SK-N-SH treated with all-trans-retinoic acid at 6 μM for 48 hours (cell line): Measurements from ENCODE around the gene FAM227B.

ENCODE experiments used
- ATAC-seq: fragments of 200-7000 bp; cut with Tn5 transposase; 3 replicates; pipeline ENCODE4 v1.9.1; 2020; ENCODE audit warnings: mild to moderate bottlenecking, moderate library complexity
- ARNTL ChIP-seq: fragments of 450-650 bp; formaldehyde crosslinking; IDR thresholded peaks from 2 replicates; pipeline ENCODE4 v1.5.0; 2020; ENCODE audit warnings: low read depth, mild to moderate bottlenecking, moderate library complexity, borderline replicate concordance
- BACH2 ChIP-seq: fragments of 250-450 bp; sonication (Bioruptor Pico); IDR thresholded peaks from 2 replicates; pipeline ENCODE4 v1.9.0; 2021; ENCODE audit warnings: mild to moderate bottlenecking, borderline replicate concordance
- CSDC2 ChIP-seq: fragments of 250-450 bp; sonication (Bioruptor Pico); IDR thresholded peaks from 2 replicates; pipeline ENCODE4 v1.5.0; 2020; ENCODE audit warnings: mild to moderate bottlenecking, moderate library complexity
- ESRRG ChIP-seq: fragments of 250-450 bp; sonication (Bioruptor Pico); IDR thresholded peaks from 2 replicates; pipeline ENCODE4 v1.6.1; 2021; ENCODE audit warnings: mild to moderate bottlenecking
- OSR1 ChIP-seq: fragments of 250-450 bp; sonication (Bioruptor Pico); IDR thresholded peaks from 2 replicates; pipeline ENCODE4 v1.8.0; 2022; ENCODE audit warnings: moderate library complexity, mild to moderate bottlenecking, inconsistent platforms
- PPARA ChIP-seq: fragments of 250-450 bp; sonication (Bioruptor Pico); IDR thresholded peaks from 2 replicates; pipeline ENCODE4 v1.5.0; 2020; ENCODE audit warnings: mild to moderate bottlenecking, borderline replicate concordance
- RARB ChIP-seq: fragments of 250-450 bp; sonication (Bioruptor Pico); IDR thresholded peaks from 2 replicates; pipeline ENCODE4 v1.8.0; 2021; ENCODE audit warnings: mild to moderate bottlenecking, moderate library complexity
- SNAI2 ChIP-seq: fragments of 250-450 bp; sonication (Bioruptor Pico); IDR thresholded peaks from 2 replicates; pipeline ENCODE4 v1.5.0; 2020; ENCODE audit warnings: mild to moderate bottlenecking, moderate library complexity
- TCF4 ChIP-seq: fragments of 250-450 bp; sonication (Bioruptor Pico); IDR thresholded peaks from 2 replicates; pipeline ENCODE4 v1.8.0; 2021; ENCODE audit warnings: mild to moderate bottlenecking, moderate library complexity, borderline replicate concordance
- TOX ChIP-seq: fragments of 250-450 bp; sonication (Bioruptor Pico); IDR thresholded peaks from 2 replicates; pipeline ENCODE4 v1.8.0; 2021; ENCODE audit warnings: mild to moderate bottlenecking, moderate library complexity, borderline replicate concordance
- ZC3H10 ChIP-seq: fragments of 250-450 bp; sonication (Bioruptor Pico); IDR thresholded peaks from 2 replicates; pipeline ENCODE4 v1.5.1; 2021; ENCODE audit warnings: mild to moderate bottlenecking, moderate library complexity
- ZFP3 ChIP-seq: fragments of 250-450 bp; sonication (Bioruptor Pico); IDR thresholded peaks from 2 replicates; pipeline ENCODE4 v1.5.0; 2020; ENCODE audit warnings: mild to moderate bottlenecking, moderate library complexity
- ZFP30 ChIP-seq: fragments of 450-650 bp; formaldehyde crosslinking; IDR thresholded peaks from 2 replicates; pipeline ENCODE4 v1.5.0; 2022; ENCODE audit warnings: mild to moderate bottlenecking, moderate library complexity
- ZNF565 ChIP-seq: fragments of 450-650 bp; formaldehyde crosslinking; conservative IDR thresholded peaks from 2 replicates; pipeline ENCODE4 v1.5.0; 2020; ENCODE audit warnings: low read depth, mild to moderate bottlenecking, moderate library complexity
- ZNF70 ChIP-seq: fragments of 450-650 bp; formaldehyde crosslinking; IDR thresholded peaks from 2 replicates; pipeline ENCODE4 v1.5.0; 2020; ENCODE audit warnings: mild to moderate bottlenecking, moderate library complexity
- ZNF8 ChIP-seq: fragments of 450-650 bp; formaldehyde crosslinking; IDR thresholded peaks from 2 replicates; pipeline ENCODE4 v1.5.0; 2020; ENCODE audit warnings: mild to moderate bottlenecking, moderate library complexity
- TF ChIP-seq, protein P1 (sequence below): fragments of 250-450 bp; sonication (Bioruptor Pico); IDR thresholded peaks from 2 replicates; pipeline ENCODE4 v1.5.1; 2020; ENCODE audit warnings: low read depth, mild to moderate bottlenecking, moderate library complexity
- TF ChIP-seq, protein P2 (sequence below): fragments of 250-450 bp; sonication (Bioruptor Pico); IDR thresholded peaks from 2 replicates; pipeline ENCODE4 v1.8.0; 2021; ENCODE audit warnings: low read depth, mild to moderate bottlenecking, moderate library complexity, borderline replicate concordance
- TF ChIP-seq, protein P3 (sequence below): fragments of 250-450 bp; sonication (Bioruptor Pico); IDR thresholded peaks from 2 replicates; pipeline ENCODE4 v1.5.0; 2020; ENCODE audit warnings: mild to moderate bottlenecking, moderate library complexity
- TF ChIP-seq, protein P4 (sequence below): fragments of 250-450 bp; sonication (Bioruptor Pico); IDR thresholded peaks from 2 replicates; pipeline ENCODE4 v1.5.1; 2021; ENCODE audit warnings: mild to moderate bottlenecking, moderate library complexity
- TF ChIP-seq, protein P5 (sequence below): fragments of 250-450 bp; sonication (Bioruptor Pico); IDR thresholded peaks from 2 replicates; pipeline ENCODE4 v1.8.0; 2020; ENCODE audit warnings: mild to moderate bottlenecking, moderate library complexity, borderline replicate concordance

Gene FAM227B

DNA sequence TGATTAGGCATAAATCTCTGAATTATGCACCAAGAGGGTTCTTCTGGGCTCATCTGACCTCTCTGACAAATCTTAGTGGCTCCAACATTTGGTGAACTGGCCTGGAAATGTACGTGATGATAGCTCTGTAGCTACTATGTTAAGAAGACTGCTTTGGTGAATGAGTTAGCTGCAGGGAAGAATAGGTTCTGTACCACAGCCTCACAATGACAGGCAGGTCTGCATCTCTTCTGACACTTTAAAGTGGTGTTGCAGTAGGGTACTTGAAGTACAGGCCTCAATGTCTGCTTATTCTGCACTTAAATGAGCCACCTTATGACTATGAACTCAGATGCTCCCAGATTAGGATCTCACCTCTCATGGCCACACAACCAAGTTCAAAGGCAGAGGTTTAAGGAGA, 190.6 kb downstream of the FAM227B start (continued):
- TF ChIP-seq, protein P1, sequence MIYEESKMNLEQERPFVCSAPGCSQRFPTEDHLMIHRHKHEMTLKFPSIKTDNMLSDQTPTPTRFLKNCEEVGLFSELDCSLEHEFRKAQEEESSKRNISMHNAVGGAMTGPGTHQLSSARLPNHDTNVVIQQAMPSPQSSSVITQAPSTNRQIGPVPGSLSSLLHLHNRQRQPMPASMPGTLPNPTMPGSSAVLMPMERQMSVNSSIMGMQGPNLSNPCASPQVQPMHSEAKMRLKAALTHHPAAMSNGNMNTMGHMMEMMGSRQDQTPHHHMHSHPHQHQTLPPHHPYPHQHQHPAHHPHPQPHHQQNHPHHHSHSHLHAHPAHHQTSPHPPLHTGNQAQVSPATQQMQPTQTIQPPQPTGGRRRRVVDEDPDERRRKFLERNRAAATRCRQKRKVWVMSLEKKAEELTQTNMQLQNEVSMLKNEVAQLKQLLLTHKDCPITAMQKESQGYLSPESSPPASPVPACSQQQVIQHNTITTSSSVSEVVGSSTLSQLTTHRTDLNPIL (CRISPR knock-in tag) = no peak
- TF ChIP-seq, protein P2, sequence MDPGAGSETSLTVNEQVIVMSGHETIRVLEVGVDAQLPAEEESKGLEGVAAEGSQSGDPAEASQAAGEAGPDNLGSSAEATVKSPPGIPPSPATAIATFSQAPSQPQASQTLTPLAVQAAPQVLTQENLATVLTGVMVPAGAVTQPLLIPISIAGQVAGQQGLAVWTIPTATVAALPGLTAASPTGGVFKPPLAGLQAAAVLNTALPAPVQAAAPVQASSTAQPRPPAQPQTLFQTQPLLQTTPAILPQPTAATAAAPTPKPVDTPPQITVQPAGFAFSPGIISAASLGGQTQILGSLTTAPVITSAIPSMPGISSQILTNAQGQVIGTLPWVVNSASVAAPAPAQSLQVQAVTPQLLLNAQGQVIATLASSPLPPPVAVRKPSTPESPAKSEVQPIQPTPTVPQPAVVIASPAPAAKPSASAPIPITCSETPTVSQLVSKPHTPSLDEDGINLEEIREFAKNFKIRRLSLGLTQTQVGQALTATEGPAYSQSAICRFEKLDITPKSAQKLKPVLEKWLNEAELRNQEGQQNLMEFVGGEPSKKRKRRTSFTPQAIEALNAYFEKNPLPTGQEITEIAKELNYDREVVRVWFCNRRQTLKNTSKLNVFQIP (CRISPR knock-in tag) = no peak
- TF ChIP-seq RARB (CRISPR knock-in tag) (no peak), ZC3H10 (CRISPR knock-in tag) (no peak), OSR1 (no peak), ESRRG (CRISPR knock-in tag) (no peak)

DNA sequence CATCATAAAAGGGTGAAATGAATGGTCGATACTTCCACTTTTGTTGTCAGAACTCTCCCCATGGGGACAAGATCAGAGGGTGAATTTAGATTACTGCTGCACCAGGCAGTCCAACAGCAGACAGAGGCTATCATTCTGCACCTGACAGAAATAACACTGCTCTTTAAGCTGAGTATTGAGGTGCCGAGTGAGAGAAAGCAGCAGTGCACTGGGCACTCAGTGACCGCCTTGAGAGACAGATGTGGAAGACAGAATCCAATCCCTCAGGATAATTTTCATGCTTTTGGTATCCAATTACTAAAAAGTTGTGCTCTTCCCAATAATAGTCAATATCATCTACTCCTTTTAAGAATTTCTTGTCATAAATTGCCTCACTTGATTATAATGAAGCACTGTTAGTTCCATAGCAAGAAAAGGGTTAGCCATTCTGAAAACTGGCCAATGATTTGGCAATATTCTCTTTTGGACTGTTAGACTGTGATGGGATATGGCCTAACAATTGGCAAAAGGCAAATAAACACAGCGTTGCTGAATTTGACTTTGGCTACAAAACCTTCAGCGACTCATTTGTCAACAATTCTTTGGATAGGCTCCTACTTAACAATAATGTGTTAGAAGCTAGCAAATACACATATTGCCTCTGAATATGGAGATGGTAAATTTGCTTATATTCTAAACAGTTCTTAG, 192.1 kb downstream of the FAM227B start:
- ATAC-seq = no peak
- TF ChIP-seq TCF4 (CRISPR knock-in tag) (no peak), ZNF8 (CRISPR knock-in tag) (no peak), ZFP3 (CRISPR knock-in tag) (no peak), CSDC2 (CRISPR knock-in tag) (no peak), ARNTL (CRISPR knock-in tag) (no peak), ZNF70 (CRISPR knock-in tag) (no peak), ZFP30 (CRISPR knock-in tag) (no peak), OSR1 (no peak), SNAI2 (no peak), BACH2 (no peak), ESRRG (CRISPR knock-in tag) (no peak), ZNF565 (CRISPR knock-in tag) (no peak), PPARA (CRISPR knock-in tag) (no peak), RARB (CRISPR knock-in tag) (no peak), TOX (CRISPR knock-in tag) (no peak)
- TF ChIP-seq, protein P3, sequence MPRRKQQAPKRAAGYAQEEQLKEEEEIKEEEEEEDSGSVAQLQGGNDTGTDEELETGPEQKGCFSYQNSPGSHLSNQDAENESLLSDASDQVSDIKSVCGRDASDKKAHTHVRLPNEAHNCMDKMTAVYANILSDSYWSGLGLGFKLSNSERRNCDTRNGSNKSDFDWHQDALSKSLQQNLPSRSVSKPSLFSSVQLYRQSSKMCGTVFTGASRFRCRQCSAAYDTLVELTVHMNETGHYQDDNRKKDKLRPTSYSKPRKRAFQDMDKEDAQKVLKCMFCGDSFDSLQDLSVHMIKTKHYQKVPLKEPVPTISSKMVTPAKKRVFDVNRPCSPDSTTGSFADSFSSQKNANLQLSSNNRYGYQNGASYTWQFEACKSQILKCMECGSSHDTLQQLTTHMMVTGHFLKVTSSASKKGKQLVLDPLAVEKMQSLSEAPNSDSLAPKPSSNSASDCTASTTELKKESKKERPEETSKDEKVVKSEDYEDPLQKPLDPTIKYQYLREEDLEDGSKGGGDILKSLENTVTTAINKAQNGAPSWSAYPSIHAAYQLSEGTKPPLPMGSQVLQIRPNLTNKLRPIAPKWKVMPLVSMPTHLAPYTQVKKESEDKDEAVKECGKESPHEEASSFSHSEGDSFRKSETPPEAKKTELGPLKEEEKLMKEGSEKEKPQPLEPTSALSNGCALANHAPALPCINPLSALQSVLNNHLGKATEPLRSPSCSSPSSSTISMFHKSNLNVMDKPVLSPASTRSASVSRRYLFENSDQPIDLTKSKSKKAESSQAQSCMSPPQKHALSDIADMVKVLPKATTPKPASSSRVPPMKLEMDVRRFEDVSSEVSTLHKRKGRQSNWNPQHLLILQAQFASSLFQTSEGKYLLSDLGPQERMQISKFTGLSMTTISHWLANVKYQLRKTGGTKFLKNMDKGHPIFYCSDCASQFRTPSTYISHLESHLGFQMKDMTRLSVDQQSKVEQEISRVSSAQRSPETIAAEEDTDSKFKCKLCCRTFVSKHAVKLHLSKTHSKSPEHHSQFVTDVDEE (CRISPR knock-in tag) = no peak
- TF ChIP-seq, protein P4, sequence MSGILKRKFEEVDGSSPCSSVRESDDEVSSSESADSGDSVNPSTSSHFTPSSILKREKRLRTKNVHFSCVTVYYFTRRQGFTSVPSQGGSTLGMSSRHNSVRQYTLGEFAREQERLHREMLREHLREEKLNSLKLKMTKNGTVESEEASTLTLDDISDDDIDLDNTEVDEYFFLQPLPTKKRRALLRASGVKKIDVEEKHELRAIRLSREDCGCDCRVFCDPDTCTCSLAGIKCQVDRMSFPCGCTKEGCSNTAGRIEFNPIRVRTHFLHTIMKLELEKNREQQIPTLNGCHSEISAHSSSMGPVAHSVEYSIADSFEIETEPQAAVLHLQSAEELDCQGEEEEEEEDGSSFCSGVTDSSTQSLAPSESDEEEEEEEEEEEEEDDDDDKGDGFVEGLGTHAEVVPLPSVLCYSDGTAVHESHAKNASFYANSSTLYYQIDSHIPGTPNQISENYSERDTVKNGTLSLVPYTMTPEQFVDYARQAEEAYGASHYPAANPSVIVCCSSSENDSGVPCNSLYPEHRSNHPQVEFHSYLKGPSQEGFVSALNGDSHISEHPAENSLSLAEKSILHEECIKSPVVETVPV = no peak
- TF ChIP-seq, protein P2 (CRISPR knock-in tag) = no peak
- TF ChIP-seq, protein P5, sequence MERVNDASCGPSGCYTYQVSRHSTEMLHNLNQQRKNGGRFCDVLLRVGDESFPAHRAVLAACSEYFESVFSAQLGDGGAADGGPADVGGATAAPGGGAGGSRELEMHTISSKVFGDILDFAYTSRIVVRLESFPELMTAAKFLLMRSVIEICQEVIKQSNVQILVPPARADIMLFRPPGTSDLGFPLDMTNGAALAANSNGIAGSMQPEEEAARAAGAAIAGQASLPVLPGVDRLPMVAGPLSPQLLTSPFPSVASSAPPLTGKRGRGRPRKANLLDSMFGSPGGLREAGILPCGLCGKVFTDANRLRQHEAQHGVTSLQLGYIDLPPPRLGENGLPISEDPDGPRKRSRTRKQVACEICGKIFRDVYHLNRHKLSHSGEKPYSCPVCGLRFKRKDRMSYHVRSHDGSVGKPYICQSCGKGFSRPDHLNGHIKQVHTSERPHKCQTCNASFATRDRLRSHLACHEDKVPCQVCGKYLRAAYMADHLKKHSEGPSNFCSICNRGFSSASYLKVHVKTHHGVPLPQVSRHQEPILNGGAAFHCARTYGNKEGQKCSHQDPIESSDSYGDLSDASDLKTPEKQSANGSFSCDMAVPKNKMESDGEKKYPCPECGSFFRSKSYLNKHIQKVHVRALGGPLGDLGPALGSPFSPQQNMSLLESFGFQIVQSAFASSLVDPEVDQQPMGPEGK (CRISPR knock-in tag) = no peak
